Left ventricle myocardium inferior (tissue), 1 donor: ENCODE results near the gene NPB. TPM values are rescaled to one million over a fixed set of nuclear protein-coding genes. Genes with fewer than 3 reads are reported as not detected.

Source experiments
- DNase-seq: peaks from one replicate; pipeline ENCODE4 v3.0.0-alpha.2; 2020
- H3K27ac ChIP-seq: fragments of 200-600 bp; replicated peaks from 2 replicates; pipeline ENCODE4 v1.8.0; 2021
- H3K27me3 ChIP-seq: fragments of 200-600 bp; 2 replicates; pipeline ENCODE4 v1.8.0; 2021; ENCODE audit warnings: low read depth
- H3K36me3 ChIP-seq: fragments of 200-600 bp; 2 replicates; pipeline ENCODE4 v1.8.0; 2021
- H3K4me1 ChIP-seq: fragments of 200-600 bp; 2 replicates; pipeline ENCODE4 v1.8.0; 2021
- H3K4me3 ChIP-seq: fragments of 200-600 bp; 2 replicates; pipeline ENCODE4 v1.8.0; 2021; ENCODE audit warnings: mild to moderate bottlenecking, moderate library complexity
- H3K9me3 ChIP-seq: fragments of 200-600 bp; replicated peaks from 2 replicates; pipeline ENCODE4 v1.8.0; 2021
- CTCF ChIP-seq: fragments of 200-600 bp; IDR thresholded peaks from 2 replicates; pipeline ENCODE4 v1.8.0; 2021; ENCODE audit warnings: antibody characterized with exemption, mild to moderate bottlenecking, borderline replicate concordance
- intact Hi-C: fragments of 100-400 bp; cut with micrococcal nuclease; formaldehyde crosslinking; loops from one replicate; pipeline ENCODE4 v1.11.0; 2022
- total RNA-seq: library from RNA; stranded (reverse); fragmentation: NEBNext Ultra II Directional; extraction: Animal tissue kit (Norgen Biotek cat#: 25700); gene quantifications from one replicate; pipeline ENCODE4 v1.2.1, GENCODE V29; 2021
- donor health status: DM: no; HTN: yes; CAD: no; lungs with severe emphysema.

Gene NPB
- total RNA-seq, 1 donor from 2014 or later = 0.19 TPM

DNA sequence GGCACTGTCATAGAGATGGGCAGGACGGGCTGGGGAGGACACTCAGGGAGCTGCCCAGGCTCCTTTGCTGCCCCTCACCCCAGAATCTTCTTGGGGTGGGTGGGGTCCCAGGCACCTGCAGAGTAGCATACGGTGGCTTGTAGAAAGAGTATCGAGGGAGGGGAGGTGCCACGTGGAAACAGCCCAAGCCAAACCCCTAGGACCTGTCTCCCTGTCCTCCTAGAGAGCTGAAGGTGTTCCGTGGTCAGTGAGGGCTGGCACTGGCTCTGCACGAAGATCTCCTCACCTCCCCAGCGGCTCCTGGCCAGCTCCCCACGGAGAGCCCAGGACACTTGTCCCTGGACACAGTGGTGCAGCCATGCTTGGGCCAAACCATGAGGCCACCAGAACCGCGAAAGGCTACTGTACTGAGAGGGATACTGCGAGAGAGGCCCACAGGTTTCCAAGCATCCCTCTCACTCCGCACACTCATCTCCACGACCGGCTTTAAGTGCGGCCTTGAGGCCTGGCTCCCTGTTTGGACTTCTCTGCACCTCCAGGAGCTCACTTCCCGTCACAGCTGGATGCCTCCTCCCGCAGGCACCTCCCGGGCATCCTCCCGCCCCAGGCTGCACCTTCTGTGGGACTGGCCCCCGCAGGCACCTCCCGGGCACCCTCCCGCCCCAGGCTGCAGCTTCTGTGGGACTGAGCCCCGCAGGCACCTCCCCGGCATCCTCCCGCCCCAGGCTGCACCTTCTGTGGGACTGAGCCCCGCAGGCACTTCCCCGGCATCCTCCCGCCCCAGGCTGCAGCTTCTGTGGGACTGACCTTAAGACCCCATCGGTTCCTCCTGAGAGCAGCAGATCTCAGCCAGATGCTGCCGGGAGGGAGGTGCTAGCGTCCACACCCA is 27.5 kb downstream of the NPB start:
- Histone ChIP-seq H3K9me3 (no peaks in the 10 kb centered on the region), H3K4me1 (peaks cover 41% of the 10 kb centered on the region), H3K4me3 (no peak overlapping the region), H3K27ac (no peak overlapping the region), H3K27me3 (peaks cover 21% of the 10 kb centered on the region), H3K36me3 (no peaks in the 10 kb centered on the region)
- TF ChIP-seq CTCF = no peak
- DNase-seq = no peak
- intact Hi-C loops = no loop called here

DNA sequence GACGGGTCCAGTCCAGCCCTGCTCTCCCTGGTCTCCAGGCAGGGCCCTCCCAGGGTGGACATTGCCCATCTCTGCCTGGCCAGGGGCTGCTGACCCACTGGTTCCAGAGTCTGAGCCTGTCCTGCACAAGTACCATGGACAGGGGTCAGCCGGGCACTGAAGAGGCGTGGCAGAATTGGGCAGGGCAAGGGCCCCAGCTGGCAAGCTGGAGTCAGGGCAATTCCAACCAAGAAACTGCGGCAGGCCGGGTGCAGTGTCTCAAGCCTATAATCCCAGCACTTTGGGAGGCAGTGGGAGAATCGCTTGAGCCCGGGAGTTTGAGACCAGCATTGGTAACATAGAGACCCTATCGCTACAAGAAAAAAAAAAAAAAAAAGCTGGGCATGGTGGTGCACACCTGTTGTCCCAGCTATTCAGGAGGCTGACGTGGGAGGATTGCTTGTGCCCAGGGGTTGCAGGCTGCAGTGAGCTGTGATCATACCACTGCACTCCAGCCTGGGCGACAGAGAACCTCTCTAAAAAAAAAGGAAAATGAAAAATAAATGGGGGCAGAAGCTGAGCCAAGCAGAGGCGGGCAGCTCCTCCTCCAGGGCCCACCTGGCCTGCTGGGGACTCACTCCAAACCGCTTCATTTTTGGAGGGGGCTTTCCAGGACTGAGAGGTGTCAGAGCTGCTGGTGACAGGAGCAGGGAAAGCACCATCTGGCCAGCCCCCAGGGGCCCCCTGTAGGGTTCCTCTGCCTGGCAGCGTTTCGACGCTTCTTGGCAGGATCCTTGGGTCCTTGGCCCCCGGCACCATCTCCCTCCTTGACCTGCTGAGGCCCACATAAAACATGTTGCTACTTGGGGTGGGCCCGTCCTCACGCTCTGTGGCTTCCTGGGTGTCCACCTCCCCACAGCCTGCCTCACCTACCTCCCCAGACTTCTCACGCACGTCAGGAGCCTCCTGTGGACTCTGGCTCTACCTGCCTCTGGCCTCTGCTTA is 28.4 kb downstream of the NPB start:
- Histone ChIP-seq H3K36me3 (no peaks in the 10 kb centered on the region), H3K4me3 (no peak overlapping the region), H3K4me1 (peaks cover 32% of the 10 kb centered on the region), H3K27ac (no peak overlapping the region), H3K9me3 (no peaks in the 10 kb centered on the region), H3K27me3 (peaks cover 21% of the 10 kb centered on the region)
- DNase-seq = peak; percentile 11
- intact Hi-C loops = no loop called here
- TF ChIP-seq CTCF = no peak

GRCh38 chr17:81931189-81931556 is 29.1 kb downstream of the NPB start:
- intact Hi-C loops = no loop called here
- no peaks in the 10 kb centered on the region for H3K9me3 ChIP-seq
- H3K27ac ChIP-seq = no peak overlapping the region
- H3K4me3 ChIP-seq = no peak overlapping the region
- peaks cover 24% of the 10 kb centered on the region for H3K4me1 ChIP-seq
- peaks cover 21% of the 10 kb centered on the region for H3K27me3 ChIP-seq
- no peaks in the 10 kb centered on the region for H3K36me3 ChIP-seq
- DNase-seq = no peak
- TF ChIP-seq CTCF = no peak

- Histone ChIP-seq H3K4me1 (peaks cover 22% of the 10 kb centered on the region), H3K9me3 (no peaks in the 10 kb centered on the region), H3K27ac (no peak overlapping the region), H3K36me3 (no peaks in the 10 kb centered on the region), H3K27me3 (peaks cover 21% of the 10 kb centered on the region), H3K4me3 (no peak overlapping the region)
- intact Hi-C loops = no loop called here
- no peak for TF ChIP-seq CTCF
- no peak for DNase-seq
Observed at GRCh38 chr17:81931557-81932332, 29.7 kb downstream of the NPB start.

GRCh38 chr17:81932333-81932983 is 30.4 kb downstream of the NPB start:
- Histone ChIP-seq H3K4me3 (no peak overlapping the region), H3K9me3 (no peaks in the 10 kb centered on the region), H3K27ac (no peak overlapping the region), H3K4me1 (peaks cover 23% of the 10 kb centered on the region), H3K27me3 (peaks cover 21% of the 10 kb centered on the region), H3K36me3 (no peaks in the 10 kb centered on the region)
- TF ChIP-seq CTCF = no peak
- intact Hi-C loops = no loop called here
- DNase-seq = no peak
